Neural cell (in vitro differentiated cells): ENCODE results near the gene HSD11B1L.

ENCODE experiments used
- CTCF ChIP-seq: fragments of 450-650 bp; IDR thresholded peaks from 2 replicates; pipeline ENCODE4 v1.5.1; 2014; ENCODE audit warnings: antibody characterized with exemption, mild to moderate bottlenecking, moderate library complexity; ENCODE audit not compliant: poor library complexity, severe bottlenecking
- EP300 ChIP-seq: fragments of 450-650 bp; conservative IDR thresholded peaks from 2 replicates; pipeline ENCODE4 v1.6.1; 2014; ENCODE audit warnings: antibody characterized with exemption, mild to moderate bottlenecking, moderate library complexity; ENCODE audit not compliant: poor library complexity, severe bottlenecking
- EZH2 ChIP-seq: fragments of 200-600, 300-800 bp; shearing (Covaris generic), sonication (generic); IDR thresholded peaks from 2 replicates; pipeline ENCODE4 v1.6.1; 2014; ENCODE audit warnings: antibody characterized with exemption, low read length, borderline replicate concordance, mild to moderate bottlenecking; ENCODE audit not compliant: insufficient read depth, poor library complexity, severe bottlenecking
- MXI1 ChIP-seq: fragments of 450-650 bp; conservative IDR thresholded peaks from 2 replicates; pipeline ENCODE4 v1.6.1; 2014; ENCODE audit warnings: antibody characterized with exemption, mild to moderate bottlenecking; ENCODE audit not compliant: poor library complexity, severe bottlenecking
- POLR2AphosphoS5 ChIP-seq: IDR thresholded peaks from 2 replicates; pipeline ENCODE4 v1.6.1; 2012
- RAD21 ChIP-seq: fragments of 450-650 bp; conservative IDR thresholded peaks from 2 replicates; pipeline ENCODE4 v1.6.1; 2014; ENCODE audit warnings: antibody characterized with exemption, mild to moderate bottlenecking, moderate library complexity
- REST ChIP-seq: IDR thresholded peaks from 2 replicates; pipeline ENCODE4 v1.6.1; 2012; ENCODE audit warnings: borderline replicate concordance
- SMC3 ChIP-seq: fragments of 450-650 bp; conservative IDR thresholded peaks from 2 replicates; pipeline ENCODE4 v1.6.1; 2014; ENCODE audit warnings: antibody characterized with exemption, mild to moderate bottlenecking, moderate library complexity; ENCODE audit not compliant: poor library complexity
- TAF1 ChIP-seq: IDR thresholded peaks from 2 replicates; pipeline ENCODE4 v1.6.1; 2012; ENCODE audit warnings: low read depth

GRCh38 chr19:5683177-5683886 is 2.5 kb downstream of the HSD11B1L start:
- no peak for TF ChIP-seq RAD21
- TF ChIP-seq EP300, result no peak
- TF ChIP-seq EZH2, result no peak
- no peak for TF ChIP-seq POLR2AphosphoS5
- no peak for TF ChIP-seq REST
- TF ChIP-seq CTCF, result no peak
- no peak for TF ChIP-seq SMC3
- no peak for TF ChIP-seq TAF1
- no peak for TF ChIP-seq MXI1
